T-helper 1 cell (primary cell): Measurements from ENCODE around the gene CMC2.

Source experiments
- DNase-seq, 5 donors: peaks; one replicate each; pipeline ENCODE4 v3.0.0-alpha.2; 2012 to 2020

CMC2 gene

DNA sequence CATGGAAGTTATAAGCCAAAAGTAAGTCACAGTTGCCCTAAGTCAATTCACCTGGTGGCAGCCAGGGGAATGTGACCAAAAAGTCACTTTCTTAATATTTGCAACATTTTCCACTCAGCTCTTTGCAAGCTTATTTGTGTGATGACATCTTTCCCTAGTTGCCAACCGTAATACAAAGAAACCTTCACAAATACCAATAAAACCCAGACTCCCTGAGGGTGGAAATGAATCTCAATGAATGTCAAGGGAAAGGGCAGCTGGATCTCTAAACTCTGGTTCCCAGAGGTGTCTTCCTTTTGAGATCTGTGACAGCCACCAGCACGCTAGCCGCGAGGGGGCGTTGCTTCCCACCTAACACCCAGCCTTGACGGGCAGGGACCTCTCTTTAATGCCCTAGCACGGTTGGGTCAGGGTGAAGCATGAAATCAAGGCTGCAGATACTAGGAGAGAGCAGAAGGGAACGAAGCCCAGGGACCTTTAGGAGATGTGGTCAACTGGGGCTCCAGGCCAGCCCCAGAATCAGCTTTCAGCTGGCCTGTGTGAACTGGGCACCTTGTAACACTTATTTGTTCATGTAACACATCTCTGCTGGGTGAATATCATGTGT lies 82.2 kb downstream of the CMC2 start:
- peak in 2 of 5 donors; percentile 8 to 30 for DNase-seq

GRCh38 chr16:80923356-80923755 lies 83.3 kb downstream of the CMC2 start:
- no peak for DNase-seq
